NT2/D1 (cell line): ENCODE results near the gene CABP1.

Source experiments
- DNase-seq: peaks from one replicate; pipeline ENCODE4 v3.0.0-alpha.2; 2011; ENCODE audit warnings: low read depth, low spot score
- H3K27me3 ChIP-seq: 2 replicates; pipeline ENCODE4 v1.6.0; 2011; ENCODE audit warnings: mild to moderate bottlenecking; ENCODE audit not compliant: insufficient read length, insufficient read depth
- H3K36me3 ChIP-seq: 2 replicates; pipeline ENCODE4 v1.6.1; 2011; ENCODE audit warnings: mild to moderate bottlenecking, low read length, mixed read lengths; ENCODE audit not compliant: insufficient read depth, insufficient read length
- H3K4me1 ChIP-seq: 2 replicates; pipeline ENCODE4 v1.5.1; 2011; ENCODE audit not compliant: insufficient read depth, insufficient read length
- H3K4me3 ChIP-seq: 2 replicates; pipeline ENCODE4 v1.5.1; 2011; ENCODE audit warnings: low read depth; ENCODE audit not compliant: insufficient read length
- H3K9ac ChIP-seq: 2 replicates; pipeline ENCODE4 v1.6.0; 2011; ENCODE audit warnings: low read depth; ENCODE audit not compliant: insufficient read length
- H3K9me3 ChIP-seq: 2 replicates; pipeline ENCODE4 v1.5.1; 2011; ENCODE audit warnings: mild to moderate bottlenecking, low read length; ENCODE audit not compliant: insufficient read depth
- SUZ12 ChIP-seq: IDR thresholded peaks from 2 replicates; pipeline ENCODE4 v1.6.1; 2011; ENCODE audit not compliant: insufficient read length, insufficient read depth; ENCODE audit errors: extremely low read depth
- YY1 ChIP-seq: IDR thresholded peaks from 2 replicates; pipeline ENCODE4 v1.6.1; 2011; ENCODE audit not compliant: insufficient read length, insufficient read depth
- ZNF274 ChIP-seq: IDR thresholded peaks from 2 replicates; pipeline ENCODE4 v1.6.1; 2011; ENCODE audit warnings: mild to moderate bottlenecking, low read depth, low read length

Gene CABP1

DNA sequence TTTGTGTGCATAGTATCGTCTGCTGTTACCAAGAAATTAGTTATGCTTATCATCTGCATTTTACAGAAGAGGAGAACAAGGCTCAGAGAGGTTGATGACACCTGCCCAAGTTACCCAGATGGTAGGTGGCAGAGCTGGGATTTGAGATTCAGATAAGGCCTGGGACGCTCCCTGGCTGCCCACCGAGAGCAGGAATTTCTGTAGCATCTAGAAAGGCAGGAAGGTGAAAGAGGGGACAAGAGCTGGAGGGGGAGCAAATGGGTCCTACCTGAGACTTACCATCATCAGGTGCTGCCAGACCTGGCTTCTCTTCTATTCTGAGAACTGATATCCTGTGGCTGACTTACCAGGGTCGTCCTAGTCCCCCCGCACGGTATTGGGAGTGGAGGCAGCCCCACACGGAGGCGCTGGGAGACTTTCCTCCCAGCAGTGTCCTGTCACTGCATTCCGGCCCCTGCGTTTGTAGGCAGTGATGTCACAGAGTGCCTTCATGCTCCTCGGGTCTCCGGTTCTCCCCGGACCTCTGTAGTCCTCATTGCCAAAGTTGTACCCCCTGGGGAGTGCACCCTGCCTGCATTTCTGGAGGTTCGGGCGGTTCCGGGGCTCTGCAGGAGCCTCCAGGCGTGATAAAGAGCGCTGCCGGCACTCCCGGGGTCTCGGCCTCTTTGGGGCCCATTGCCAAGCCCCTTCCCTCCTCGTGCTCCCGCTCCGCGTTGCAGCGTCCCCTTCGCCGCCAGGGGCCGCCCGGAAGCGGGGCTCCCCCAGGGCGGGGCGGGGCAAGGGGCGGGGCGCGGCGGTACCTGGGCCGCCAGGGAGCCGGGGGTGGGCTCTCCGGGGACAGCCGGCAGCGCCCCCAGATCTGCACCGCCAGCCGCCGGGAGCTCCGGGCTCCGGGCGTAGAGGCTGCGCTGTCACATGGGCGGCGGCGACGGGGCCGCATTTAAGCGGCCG, at the start of gene CABP1:
CABP1 (plus strand) TSS at position 856 of the 951 bp plus-strand sequence; CDS start at position 916, 60 bp downstream.
- no peaks in the 10 kb centered on the region for H3K36me3 ChIP-seq
- H3K4me1 ChIP-seq = peaks cover 5% of the 10 kb centered on the region
- H3K9me3 ChIP-seq = no peaks in the 10 kb centered on the region
- H3K9ac ChIP-seq = peak within 1 kb of the TSS; percentile 76
- peak within 1 kb of the TSS; percentile 64 for H3K4me3 ChIP-seq
- no peak for DNase-seq
- TF ChIP-seq ZNF274 (no peak), SUZ12 (no peak), YY1 (no peak)
- peaks cover 29% of the 10 kb centered on the region for H3K27me3 ChIP-seq

DNA sequence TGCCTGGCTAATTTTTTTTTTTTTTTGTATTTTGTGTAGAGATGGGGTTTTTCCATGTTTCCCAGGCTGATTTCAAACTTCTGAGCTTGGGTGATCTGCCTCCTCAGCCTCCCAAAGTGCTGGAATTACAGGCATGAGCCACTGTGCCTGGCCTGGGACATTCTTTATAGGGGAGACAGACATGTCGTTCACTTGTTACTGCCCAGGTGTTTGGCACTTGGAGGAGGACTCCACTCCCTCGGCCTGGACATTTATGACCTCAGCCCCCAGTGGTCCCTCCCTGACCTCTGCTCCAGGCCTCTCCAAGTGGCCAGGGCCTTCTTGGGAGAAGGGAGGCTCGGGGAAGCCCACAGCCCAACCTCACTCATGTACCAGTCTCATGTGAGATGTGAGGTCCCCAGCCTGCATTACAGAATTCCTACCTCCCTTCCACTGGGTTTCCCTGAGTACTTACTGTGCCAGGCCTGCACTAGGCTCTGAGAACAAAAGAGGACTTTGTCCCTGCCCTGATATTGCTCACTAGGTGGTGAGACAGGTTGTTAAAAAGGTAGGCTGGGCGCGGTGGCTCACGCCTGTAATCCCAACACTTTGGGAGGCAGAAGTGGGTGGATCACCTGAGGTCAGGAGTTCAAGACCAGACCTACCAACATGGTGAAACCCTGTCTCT, 49.6 kb upstream of the CABP1 start:
- Histone ChIP-seq H3K36me3 (no peaks in the 10 kb centered on the region), H3K4me1 (peaks cover 5% of the 10 kb centered on the region), H3K4me3 (no peak overlapping the region), H3K9ac (peak overlapping the region; percentile 26), H3K9me3 (no peaks in the 10 kb centered on the region), H3K27me3 (peaks cover 6% of the 10 kb centered on the region)
- DNase-seq = no peak
- no peak for TF ChIP-seq ZNF274
- TF ChIP-seq YY1 = no peak
- TF ChIP-seq SUZ12 = no peak

DNA sequence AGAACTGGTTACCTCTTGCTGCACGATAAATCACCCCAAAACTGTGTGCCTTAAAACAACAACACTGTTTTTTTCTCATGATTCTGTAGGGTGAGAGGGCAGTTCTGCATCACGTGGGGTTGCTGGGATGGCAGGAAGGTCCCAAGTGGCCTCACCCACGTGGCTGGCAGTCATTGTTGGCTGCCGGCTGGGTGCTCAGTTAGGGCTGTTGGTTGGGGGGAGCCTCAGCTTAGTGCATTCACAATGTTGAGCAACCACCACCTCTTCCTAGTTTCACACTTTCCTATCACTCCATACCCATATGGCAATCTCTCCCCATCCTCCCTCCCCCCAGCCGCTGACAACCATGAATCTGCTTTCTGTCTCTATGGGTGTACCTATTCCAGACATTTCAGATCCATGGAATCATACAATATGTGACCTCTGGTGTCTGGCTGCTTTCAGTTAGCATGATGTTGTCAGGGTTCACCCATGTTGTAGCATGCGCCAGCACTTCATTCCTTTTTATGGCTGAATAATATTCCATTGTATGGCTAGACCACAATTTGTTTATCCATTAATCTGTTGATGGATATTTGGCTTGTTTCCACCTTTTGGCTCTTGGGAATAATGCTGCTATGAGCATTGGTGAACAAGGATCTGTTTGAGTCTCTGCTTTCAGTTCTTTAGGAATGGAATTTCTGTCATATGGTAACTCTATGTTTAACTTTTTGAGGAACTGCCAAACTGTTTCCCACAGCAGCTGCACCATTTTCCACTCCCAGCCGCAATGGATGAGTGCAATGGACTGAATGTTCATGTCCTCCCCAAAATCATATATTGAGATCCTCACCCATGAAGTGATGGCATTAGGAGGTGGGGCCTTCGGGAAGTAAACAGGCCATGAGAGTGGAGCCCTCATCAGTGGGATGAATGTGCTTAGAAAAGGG, 48.0 kb upstream of the CABP1 start:
- no peak for TF ChIP-seq YY1
- no peak for TF ChIP-seq SUZ12
- no peak for TF ChIP-seq ZNF274
- no peaks in the 10 kb centered on the region for H3K36me3 ChIP-seq
- H3K9ac ChIP-seq = no peak overlapping the region
- H3K4me1 ChIP-seq = peaks cover 5% of the 10 kb centered on the region
- H3K4me3 ChIP-seq = no peak overlapping the region
- no peaks in the 10 kb centered on the region for H3K9me3 ChIP-seq
- no peak for DNase-seq
- no peaks in the 10 kb centered on the region for H3K27me3 ChIP-seq

DNA sequence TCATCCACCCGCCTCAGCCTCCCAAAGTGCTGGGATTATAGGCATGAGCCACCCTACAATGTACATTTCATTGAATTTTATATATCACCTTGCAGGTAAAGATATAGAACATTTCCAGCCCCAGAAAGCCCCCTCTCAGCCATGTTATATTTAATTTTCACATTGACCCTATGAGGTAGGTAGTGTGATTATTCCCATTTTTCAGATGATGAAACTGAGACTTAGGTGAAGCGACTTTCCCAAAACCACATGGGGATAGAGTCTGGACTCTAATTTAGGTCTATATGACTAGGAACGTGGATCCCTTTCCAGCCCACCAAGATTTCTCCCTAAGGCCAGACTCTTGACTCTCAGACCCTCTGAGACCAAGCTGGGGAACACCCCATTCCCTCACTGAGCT, 43.5 kb upstream of the CABP1 start:
- TF ChIP-seq ZNF274 (no peak), SUZ12 (no peak), YY1 (no peak)
- Histone ChIP-seq H3K4me1 (peaks cover 8% of the 10 kb centered on the region), H3K9ac (no peak overlapping the region), H3K36me3 (no peaks in the 10 kb centered on the region), H3K9me3 (no peaks in the 10 kb centered on the region), H3K27me3 (no peaks in the 10 kb centered on the region), H3K4me3 (no peak overlapping the region)
- DNase-seq = no peak

DNA sequence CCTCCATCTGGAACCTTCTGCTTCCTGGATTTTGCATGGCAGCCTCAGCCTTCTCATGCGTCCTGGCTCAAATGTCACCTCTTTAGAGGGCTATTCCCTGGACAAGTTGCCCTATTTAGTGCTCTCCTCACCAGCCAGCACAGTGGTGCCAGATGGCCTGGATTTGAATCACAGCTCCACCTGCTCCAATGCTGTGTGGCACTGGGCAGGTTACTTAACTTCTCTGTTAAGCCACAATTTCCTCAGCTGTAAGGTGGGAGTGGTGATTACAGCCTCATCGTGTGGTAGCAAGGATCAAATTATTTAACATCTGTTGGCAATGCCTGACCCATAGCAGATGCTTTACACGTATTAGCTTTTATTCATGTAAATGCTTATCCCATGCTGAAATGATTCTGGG, 42.6 kb upstream of the CABP1 start:
- Histone ChIP-seq H3K4me3 (no peak overlapping the region), H3K4me1 (peaks cover 11% of the 10 kb centered on the region), H3K9ac (no peak overlapping the region), H3K27me3 (no peaks in the 10 kb centered on the region), H3K9me3 (no peaks in the 10 kb centered on the region), H3K36me3 (no peaks in the 10 kb centered on the region)
- no peak for DNase-seq
- TF ChIP-seq YY1 (no peak), ZNF274 (no peak), SUZ12 (no peak)

DNA sequence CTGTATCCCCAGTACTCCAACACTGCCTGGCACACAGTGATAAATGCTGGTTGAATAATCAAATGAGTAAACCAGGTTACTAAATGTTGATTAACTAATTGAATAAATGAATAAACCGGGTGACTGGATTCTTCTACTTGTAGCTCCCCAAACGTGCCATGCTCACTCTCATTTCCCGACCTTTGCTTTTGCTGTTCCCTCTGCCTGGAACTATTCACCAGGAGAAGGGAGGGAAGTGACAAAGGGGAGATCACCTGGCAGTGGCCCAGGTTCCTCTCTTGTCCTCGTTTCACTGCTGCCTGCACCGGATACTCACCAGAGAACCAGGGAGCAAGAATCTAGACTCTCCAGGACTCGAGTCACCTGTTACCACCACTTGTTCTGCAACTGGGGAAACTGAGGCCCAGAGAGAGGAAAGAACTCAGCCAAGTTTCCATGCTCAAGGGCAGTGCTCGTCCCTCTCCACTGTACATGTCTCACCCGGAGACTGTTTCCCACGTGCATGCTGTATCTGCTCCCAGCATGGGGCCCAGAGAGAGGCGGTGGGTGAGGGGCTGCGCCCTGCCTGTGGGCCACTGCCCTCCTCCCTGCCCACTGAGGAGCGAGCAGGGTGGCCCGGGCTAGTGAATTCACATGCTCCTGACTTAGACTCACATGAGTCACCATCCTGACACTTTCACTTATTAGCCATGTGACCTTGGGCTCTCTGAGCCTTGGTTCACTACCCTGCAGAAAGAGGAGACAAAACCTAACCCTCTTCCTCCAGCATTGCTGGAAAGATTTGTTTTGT, 41.6 kb upstream of the CABP1 start:
- Histone ChIP-seq H3K36me3 (no peaks in the 10 kb centered on the region), H3K27me3 (no peaks in the 10 kb centered on the region), H3K4me1 (peaks cover 11% of the 10 kb centered on the region), H3K9ac (no peak overlapping the region), H3K9me3 (no peaks in the 10 kb centered on the region), H3K4me3 (no peak overlapping the region)
- TF ChIP-seq SUZ12 (no peak), ZNF274 (no peak), YY1 (no peak)
- DNase-seq = no peak
